Neuronal stem cell (in vitro differentiated cells): ENCODE data around the gene WDR45B.
A peak's percentile ranks its signal among the peaks of the same experiment; 100 is the strongest.

Source experiments
- DNase-seq: peaks from one replicate; pipeline ENCODE4 v3.0.0-alpha.2; 2013; ENCODE audit warnings: low spot score
- H2AFZ ChIP-seq: one replicate; pipeline ENCODE4 v1.6.1; 2013; ENCODE audit warnings: mild to moderate bottlenecking, low read length, inconsistent platforms
- H2AK5ac ChIP-seq: 2 replicates; pipeline ENCODE4 v1.6.1; 2013; ENCODE audit warnings: low read depth, mild to moderate bottlenecking, inconsistent platforms, low read length, moderate library complexity, mixed read lengths
- H2BK120ac ChIP-seq: 2 replicates; pipeline ENCODE4 v1.6.1; 2013; ENCODE audit warnings: low read depth, mild to moderate bottlenecking, inconsistent platforms, low read length, moderate library complexity, mixed read lengths
- H2BK12ac ChIP-seq: one replicate; pipeline ENCODE4 v1.6.1; 2013; ENCODE audit warnings: low read length, inconsistent platforms
- H2BK15ac ChIP-seq: 2 replicates; pipeline ENCODE4 v1.6.1; 2013; ENCODE audit warnings: mild to moderate bottlenecking, low read length, inconsistent platforms, mixed read lengths
- H2BK5ac ChIP-seq: one replicate; pipeline ENCODE4 v1.6.1; 2013; ENCODE audit warnings: inconsistent platforms, mild to moderate bottlenecking, low read length, moderate library complexity
- H3K14ac ChIP-seq: one replicate; pipeline ENCODE4 v1.6.1; 2013; ENCODE audit warnings: low read length, inconsistent platforms
- H3K18ac ChIP-seq: 2 replicates; pipeline ENCODE4 v1.6.1; 2013; ENCODE audit warnings: low read length, inconsistent platforms
- H3K23ac ChIP-seq: 2 replicates; pipeline ENCODE4 v1.6.1; 2013; ENCODE audit warnings: low read depth, mild to moderate bottlenecking, mixed read lengths, low read length, inconsistent platforms; ENCODE audit not compliant: poor library complexity
- H3K27ac ChIP-seq: replicated peaks from 3 replicates; pipeline ENCODE4 v1.5.1; 2013; ENCODE audit warnings: low read length, inconsistent platforms
- H3K27me3 ChIP-seq, 3 experiments: 2 replicates each; pipeline ENCODE4 v1.6.1; 2013; ENCODE audit warnings: low read length in 3 of 3, mild to moderate bottlenecking in 2 of 3, inconsistent platforms in 1 of 3, low read depth in 1 of 3, mixed read lengths in 1 of 3, moderate library complexity in 1 of 3; ENCODE audit not compliant: control insufficient read depth in 3 of 3, insufficient read depth in 3 of 3
- H3K36me3 ChIP-seq, 2 donors: replicated peaks in 1 of 2; 2 replicates each; pipeline ENCODE4 v1.6.1; 2013; ENCODE audit warnings: low read length in 2 of 2; ENCODE audit not compliant: control insufficient read depth in 2 of 2, insufficient read depth in 2 of 2
- H3K4ac ChIP-seq: 2 replicates; pipeline ENCODE4 v1.6.1; 2013; ENCODE audit warnings: inconsistent platforms, mild to moderate bottlenecking, low read length, moderate library complexity
- H3K4me1 ChIP-seq, 2 donors: 1 replicate in 1 of 2; 2 replicates in 1 of 2; pipeline ENCODE4 v1.6.1; 2013; ENCODE audit warnings: low read length in 2 of 2, low read depth in 1 of 2; ENCODE audit not compliant: control insufficient read depth in 2 of 2, insufficient read depth in 1 of 2
- H3K4me2 ChIP-seq: one replicate; pipeline ENCODE4 v1.6.1; 2013; ENCODE audit warnings: mild to moderate bottlenecking, low read length, inconsistent platforms; ENCODE audit not compliant: insufficient read depth, poor library complexity, severe bottlenecking
- H3K4me3 ChIP-seq, 2 donors: 2 replicates each; pipeline ENCODE4 v1.5.1; 2013; ENCODE audit warnings: low read length in 2 of 2, mild to moderate bottlenecking in 2 of 2, inconsistent platforms in 1 of 2, moderate library complexity in 1 of 2
- H3K79me1 ChIP-seq: one replicate; pipeline ENCODE4 v1.6.1; 2013; ENCODE audit warnings: low read depth, mild to moderate bottlenecking, inconsistent platforms, low read length, moderate library complexity
- H3K9ac ChIP-seq: one replicate; pipeline ENCODE4 v1.6.1; 2013; ENCODE audit warnings: mild to moderate bottlenecking, low read depth, low read length, inconsistent platforms; ENCODE audit not compliant: poor library complexity
- H3K9me3 ChIP-seq, 2 donors: replicated peaks in 1 of 2; 2 replicates each; pipeline versions ENCODE3 to v1.6.1; 2013; ENCODE audit warnings: low read length in 2 of 2, mild to moderate bottlenecking in 2 of 2, inconsistent platforms in 1 of 2, low read depth in 1 of 2, mixed read lengths in 1 of 2, moderate library complexity in 1 of 2; ENCODE audit not compliant: control insufficient read depth in 2 of 2, insufficient read depth in 1 of 2
- H4K8ac ChIP-seq: one replicate; pipeline ENCODE4 v1.6.1; 2013; ENCODE audit warnings: low read depth, mild to moderate bottlenecking, inconsistent platforms, low read length, moderate library complexity
- H4K91ac ChIP-seq: one replicate; pipeline ENCODE4 v1.6.1; 2013; ENCODE audit warnings: low read length, low read depth, mild to moderate bottlenecking, inconsistent platforms; ENCODE audit not compliant: poor library complexity
- WGBS, 2 donors: extraction: QIAGEN DNeasy Blood & Tissue Kit; methylation state at CpG; one replicate each; pipeline ENCODE4 v1.1.7; 2013; ENCODE audit warnings: missing lambda C conversion rate in 2 of 2, mixed read lengths in 1 of 2; ENCODE audit not compliant: insufficient read length in 2 of 2, insufficient replicate concordance in 1 of 2; ENCODE audit errors: extremely low coverage in 2 of 2; 5-methylcytosine and 5-hydroxymethylcytosine counted together

The WDR45B gene

DNA sequence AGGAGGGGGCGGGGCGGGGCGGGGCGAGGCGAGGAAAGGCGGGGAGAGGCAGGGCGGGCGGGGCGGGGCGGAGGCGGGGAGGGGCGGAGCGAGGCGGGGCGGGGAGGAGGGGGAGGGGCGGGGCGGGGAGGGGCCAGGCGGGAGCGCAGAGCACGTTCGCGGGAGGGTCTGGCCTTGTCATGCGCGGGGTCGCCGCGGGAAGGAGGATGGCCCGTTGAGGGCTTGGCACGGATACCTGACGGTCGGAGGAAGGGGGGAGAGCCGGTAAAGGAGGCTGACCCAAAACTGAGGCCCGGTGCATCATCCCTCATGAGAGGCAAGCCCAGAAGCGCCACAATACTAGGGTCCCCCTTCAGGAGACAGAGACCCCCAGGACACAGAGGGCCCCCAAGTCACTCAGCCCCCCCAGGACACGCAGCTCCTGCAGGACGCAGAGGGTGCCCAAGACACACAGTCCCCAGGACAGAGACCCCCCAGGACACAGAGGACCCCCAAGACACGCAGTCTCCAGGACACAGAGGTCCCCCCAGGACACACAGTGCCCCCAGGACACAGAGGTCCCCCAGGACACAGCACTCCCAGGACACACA, 593 bp upstream of the WDR45B start:
- H2BK5ac ChIP-seq: peak overlapping the region; percentile 27
- no peak overlapping the region for H3K23ac ChIP-seq
- no peak overlapping the region for H4K8ac ChIP-seq
- peaks cover 10% of the 10 kb centered on the region for H3K79me1 ChIP-seq
- H3K4me1 ChIP-seq: peaks cover 5 to 6% of the 10 kb centered on the region in 2 donors
- peak overlapping the region; percentile 38 for H3K4ac ChIP-seq
- peak overlapping the region; percentile 30 for H3K9ac ChIP-seq
- peak; percentile 51 for DNase-seq
- peak overlapping the region; percentile 98 for H3K18ac ChIP-seq
- WGBS, 2 donors: no CpG with 5 or more reads among the region's 37 CpGs
- no peaks in the 10 kb centered on the region for H3K27me3 ChIP-seq
- H3K27ac ChIP-seq: peak overlapping the region; percentile 79
- H2BK15ac ChIP-seq: peak overlapping the region; percentile 69
- H3K36me3 ChIP-seq: peaks cover 5 to 16% of the 10 kb centered on the region in 2 donors
- peak overlapping the region; percentile 50 for H2BK12ac ChIP-seq
- H2AFZ ChIP-seq: peak overlapping the region; percentile 92
- peak overlapping the region; percentile 24 for H4K91ac ChIP-seq
- peak overlapping the region; percentile 81 for H2AK5ac ChIP-seq
- H3K14ac ChIP-seq: peak overlapping the region; percentile 63
- no peaks in the 10 kb centered on the region for H3K9me3 ChIP-seq
- peak overlapping the region; percentile 62 to 73 for H3K4me3 ChIP-seq
- no peak overlapping the region for H2BK120ac ChIP-seq
- H3K4me2 ChIP-seq: peak overlapping the region; percentile 56

DNA sequence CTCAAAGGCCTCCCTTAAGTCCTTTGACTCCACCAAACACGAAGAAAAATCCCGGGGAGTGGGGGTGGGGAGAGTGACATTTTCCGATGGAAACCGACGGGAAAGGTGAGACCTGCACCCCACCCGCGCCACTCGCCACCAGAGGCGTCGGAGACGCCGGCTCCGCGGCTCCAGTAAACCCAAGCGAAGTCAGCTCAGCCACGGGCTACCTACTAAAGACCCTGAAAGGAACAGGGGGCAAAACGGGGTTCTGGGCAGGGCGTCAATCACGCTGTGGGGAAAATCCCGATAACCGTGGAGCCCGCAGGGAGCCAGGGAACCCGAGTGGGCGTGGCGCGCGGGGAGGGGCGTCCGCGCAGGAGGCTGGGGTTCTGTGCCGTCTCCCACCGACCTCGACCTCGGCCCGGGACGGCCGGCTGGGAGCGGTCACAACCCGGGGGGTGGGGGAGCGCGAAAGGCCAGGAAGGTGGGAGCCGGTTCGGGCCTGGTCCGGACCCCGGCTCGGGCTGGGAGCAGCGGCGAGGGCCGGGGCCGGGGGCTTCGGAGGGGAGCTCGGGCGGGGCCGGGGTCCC, 565 bp downstream of the WDR45B start:
- Histone ChIP-seq H3K27me3 (no peaks in the 10 kb centered on the region), H2BK5ac (peak overlapping the region; percentile 89), H3K79me1 (peaks cover 10% of the 10 kb centered on the region), H3K4me2 (peak overlapping the region; percentile 100), H4K8ac (no peak overlapping the region), H2BK15ac (peak overlapping the region; percentile 55), H3K9me3 (no peaks in the 10 kb centered on the region), H3K14ac (peak overlapping the region; percentile 17), H3K9ac (peak overlapping the region; percentile 94), H2AFZ (peak overlapping the region; percentile 85), H4K91ac (no peak overlapping the region), H2AK5ac (peak overlapping the region; percentile 88), H3K27ac (peak overlapping the region; percentile 93), H2BK12ac (no peak overlapping the region), H3K4me3 (peak overlapping the region; percentile 90 to 99), H3K4ac (peak overlapping the region; percentile 86), H3K36me3 (peaks cover 11 to 26% of the 10 kb centered on the region in 2 donors), H3K4me1 (peaks cover 5 to 6% of the 10 kb centered on the region in 2 donors), H3K18ac (peak overlapping the region; percentile 97), H2BK120ac (peak overlapping the region; percentile 4), H3K23ac (peak overlapping the region; percentile 65)
- DNase-seq: peak; percentile 23
- no CpG with 5 or more reads among the region's 54 CpGs for WGBS, 2 donors

DNA sequence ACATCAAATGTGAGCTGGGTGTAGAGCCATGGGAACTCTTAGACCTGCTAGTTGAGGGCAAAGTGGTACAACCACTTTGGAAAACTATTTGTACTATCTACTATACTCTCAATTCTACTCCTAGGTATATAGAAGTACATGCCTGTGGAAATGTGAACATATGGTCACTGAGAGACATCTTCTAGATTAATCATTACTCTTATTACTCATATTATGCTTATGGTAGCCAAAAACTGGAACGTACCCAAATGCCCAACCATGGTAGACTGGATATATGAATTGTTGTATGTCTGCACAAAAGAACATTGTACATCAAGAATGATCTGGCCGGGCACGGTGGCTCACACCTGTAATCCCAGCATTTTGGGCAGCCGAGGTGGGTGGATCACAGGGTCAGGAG, 2.7 kb downstream of the WDR45B start:
- Histone ChIP-seq H3K9ac (no peak overlapping the region), H4K8ac (no peak overlapping the region), H2BK120ac (no peak overlapping the region), H3K79me1 (peaks cover 10% of the 10 kb centered on the region), H3K14ac (no peak overlapping the region), H3K4me2 (no peak overlapping the region), H3K27me3 (no peaks in the 10 kb centered on the region), H2AK5ac (no peak overlapping the region), H3K4me1 (peaks cover 5 to 6% of the 10 kb centered on the region in 2 donors), H2BK5ac (no peak overlapping the region), H3K36me3 (peaks cover 19 to 48% of the 10 kb centered on the region in 2 donors), H3K4ac (no peak overlapping the region), H2BK12ac (no peak overlapping the region), H4K91ac (no peak overlapping the region), H2AFZ (no peak overlapping the region), H3K18ac (no peak overlapping the region), H2BK15ac (no peak overlapping the region), H3K27ac (no peak overlapping the region), H3K9me3 (no peaks in the 10 kb centered on the region), H3K4me3 (no peak overlapping the region), H3K23ac (no peak overlapping the region)
- WGBS, 2 donors: no CpG with 5 or more reads among the region's 4 CpGs
- DNase-seq: no peak

DNA sequence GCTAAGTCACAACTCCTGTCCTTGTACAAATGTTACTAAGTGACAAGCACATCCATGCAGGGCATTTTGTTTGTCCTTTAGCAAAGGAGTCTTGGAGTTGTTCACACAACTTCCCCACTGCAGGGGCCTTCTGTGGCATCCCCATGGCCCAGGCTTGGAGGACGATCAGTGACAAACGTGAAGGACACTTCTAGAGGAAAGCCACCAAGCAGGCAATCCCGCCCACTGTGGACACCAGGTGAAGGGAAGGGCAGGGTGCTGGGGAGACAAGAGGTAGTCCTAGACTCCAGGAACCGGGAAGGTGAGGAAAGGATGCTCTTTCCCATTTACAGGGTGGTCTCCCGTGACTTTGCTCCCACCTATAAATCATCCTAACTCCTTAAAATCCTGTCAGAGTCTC, 4.1 kb downstream of the WDR45B start:
- Histone ChIP-seq H3K36me3 (peaks cover 26 to 60% of the 10 kb centered on the region in 2 donors), H2BK12ac (no peak overlapping the region), H3K4me1 (peaks cover 4 to 5% of the 10 kb centered on the region in 2 donors), H3K27ac (no peak overlapping the region), H3K9ac (no peak overlapping the region), H2BK120ac (no peak overlapping the region), H3K4ac (no peak overlapping the region), H2AFZ (no peak overlapping the region), H2BK5ac (no peak overlapping the region), H3K14ac (no peak overlapping the region), H3K18ac (no peak overlapping the region), H2AK5ac (no peak overlapping the region), H3K79me1 (peaks cover 16% of the 10 kb centered on the region), H3K23ac (no peak overlapping the region), H3K27me3 (no peaks in the 10 kb centered on the region), H2BK15ac (no peak overlapping the region), H3K9me3 (no peaks in the 10 kb centered on the region), H3K4me2 (no peak overlapping the region), H3K4me3 (no peak overlapping the region), H4K8ac (no peak overlapping the region), H4K91ac (no peak overlapping the region)
- DNase-seq: no peak
- no CpG with 5 or more reads among the region's 5 CpGs for WGBS, 2 donors
